ENCODE measurements around the gene ATP11B.
A peak's percentile ranks its signal among the peaks of the same experiment; 100 is the strongest.
"Not testable (repeated sequence)": the region's sequence is repeated elsewhere in the genome, so short reads cannot be mapped to it uniquely, and the experiment has no call there.

The ATP11B gene

GRCh38 chr3:182837855-182838454, 44.7 kb downstream of the ATP11B start:
- no peak for DNase-seq (ENCODE audit: low spot score)

DNA sequence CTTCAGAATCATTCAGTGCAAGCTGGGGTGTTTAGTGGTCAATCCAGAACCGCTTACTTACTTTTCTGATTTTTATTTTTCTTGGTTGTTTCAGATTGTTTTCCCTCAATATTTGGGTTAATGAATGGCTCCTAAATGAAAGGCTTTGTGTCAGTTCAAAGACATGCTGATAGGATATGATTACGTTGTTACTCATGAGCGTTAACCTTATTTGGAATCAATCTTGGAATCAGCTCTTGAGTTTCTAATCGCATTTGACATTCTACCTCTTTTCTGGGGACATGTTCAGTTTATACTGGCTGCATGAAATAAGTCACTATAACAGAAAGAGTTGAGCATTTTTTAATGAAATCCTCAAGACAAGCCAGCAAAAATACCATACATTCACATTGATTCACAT, 50.2 kb downstream of the ATP11B start:
- no peak for DNase-seq (ENCODE audit: low spot score)

GRCh38 chr3:182848906-182849305, 55.6 kb downstream of the ATP11B start:
- no peak for DNase-seq (ENCODE audit: low spot score)

DNA sequence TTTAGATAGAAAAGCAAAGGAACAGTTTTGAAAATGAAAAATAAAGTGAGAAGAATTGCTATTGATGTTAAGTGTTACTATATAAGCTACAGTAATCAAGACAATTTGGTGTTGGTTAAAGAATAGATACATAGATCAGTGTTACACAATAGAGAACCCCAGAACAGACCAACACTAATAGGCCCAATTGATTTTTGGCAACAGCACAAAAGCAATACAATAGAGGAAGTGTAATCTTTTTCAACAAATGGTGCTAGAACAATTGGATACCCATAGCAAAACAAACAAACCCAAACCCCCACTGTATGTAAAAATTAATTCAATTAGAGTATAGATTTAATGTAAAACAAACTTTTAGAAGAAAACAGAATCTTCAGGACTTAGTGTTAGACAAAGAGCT, 61.8 kb downstream of the ATP11B start:
- DNase-seq (ENCODE audit: low spot score) = no peak

DNA sequence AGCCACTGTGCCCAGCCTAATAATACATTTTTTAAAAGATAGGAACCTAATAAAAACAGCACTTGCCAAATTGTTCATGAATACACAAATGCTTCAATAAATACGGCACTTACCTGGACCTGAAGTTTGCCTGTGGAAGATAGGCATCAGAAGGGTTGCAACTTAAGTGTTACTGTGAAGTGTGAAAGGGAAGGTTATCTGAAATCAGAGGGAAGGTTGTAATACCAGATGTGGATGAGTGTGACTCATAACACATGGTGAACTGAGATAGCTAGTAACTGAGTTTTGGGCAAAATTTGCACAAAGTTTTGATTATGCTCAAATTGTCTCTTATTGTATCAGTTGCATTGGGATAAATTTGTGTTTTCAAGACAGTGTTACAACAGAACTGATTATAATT, 68.0 kb downstream of the ATP11B start:
- DNase-seq (ENCODE audit: low spot score) = no peak

- no peak for DNase-seq (ENCODE audit: low spot score)
Observed at GRCh38 chr3:182862159-182862860, 69.0 kb downstream of the ATP11B start.

GRCh38 chr3:182869059-182869458, 75.8 kb downstream of the ATP11B start:
- no peak for DNase-seq (ENCODE audit: low spot score)

DNA sequence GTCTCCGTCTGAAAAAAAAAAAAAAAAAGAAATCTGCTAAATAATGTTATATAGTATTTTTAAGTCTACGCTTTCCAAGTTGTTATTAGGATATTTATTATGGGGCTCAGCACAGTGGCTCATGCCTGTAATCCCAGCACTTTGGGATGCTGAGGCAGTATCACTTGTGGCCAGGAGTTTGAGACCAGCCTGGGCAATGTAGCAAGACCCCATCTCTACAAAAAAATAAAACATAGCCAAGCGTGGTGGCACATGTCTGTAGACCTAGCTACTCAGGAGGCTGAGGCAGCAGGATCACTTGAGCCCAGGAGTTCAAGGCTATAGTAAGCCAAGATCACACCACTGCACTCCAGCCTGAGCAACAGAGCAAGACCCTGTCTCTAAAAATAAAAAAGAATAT, 77.6 kb downstream of the ATP11B start:
- not testable (repeated sequence) for DNase-seq (ENCODE audit: low spot score)

- no peak for DNase-seq (ENCODE audit: low spot score)
Observed at GRCh38 chr3:182879031-182879611, 85.8 kb downstream of the ATP11B start.

GRCh38 chr3:182886497-182886896, 93.2 kb downstream of the ATP11B start:
- DNase-seq (ENCODE audit: low spot score) = no peak

DNA sequence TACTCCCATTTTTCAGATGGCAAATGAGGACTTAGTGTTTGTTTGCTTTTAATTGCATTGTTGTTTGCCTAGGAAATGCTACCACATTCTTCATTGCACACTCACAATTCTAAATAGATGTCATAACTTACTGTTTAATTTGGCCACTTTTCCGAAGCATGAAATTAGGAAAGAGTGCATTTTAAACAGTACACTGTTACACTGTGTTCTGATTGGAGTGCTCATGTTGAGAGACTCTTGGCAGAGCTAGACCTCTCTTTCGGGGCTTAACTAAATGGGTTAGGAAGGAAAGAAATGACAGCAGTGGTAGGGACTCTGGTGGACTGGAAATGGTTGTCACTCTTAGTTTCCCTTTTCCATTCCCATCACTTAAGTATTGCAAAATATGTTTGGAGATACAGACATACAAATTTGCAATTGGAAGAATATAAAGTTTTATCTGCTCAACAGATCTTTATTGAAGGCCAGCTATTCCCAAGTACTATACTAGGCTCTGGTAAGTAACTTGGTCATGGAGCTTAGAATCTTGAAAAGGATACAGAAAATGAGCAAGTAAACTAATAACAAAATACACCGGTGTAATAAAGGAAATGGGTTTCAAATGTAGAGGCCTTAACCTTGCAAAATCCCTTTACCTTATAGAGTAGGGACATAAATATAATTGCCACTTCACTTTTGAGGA, 96.8 kb downstream of the ATP11B start:
- no peak for DNase-seq (ENCODE audit: low spot score)

DNA sequence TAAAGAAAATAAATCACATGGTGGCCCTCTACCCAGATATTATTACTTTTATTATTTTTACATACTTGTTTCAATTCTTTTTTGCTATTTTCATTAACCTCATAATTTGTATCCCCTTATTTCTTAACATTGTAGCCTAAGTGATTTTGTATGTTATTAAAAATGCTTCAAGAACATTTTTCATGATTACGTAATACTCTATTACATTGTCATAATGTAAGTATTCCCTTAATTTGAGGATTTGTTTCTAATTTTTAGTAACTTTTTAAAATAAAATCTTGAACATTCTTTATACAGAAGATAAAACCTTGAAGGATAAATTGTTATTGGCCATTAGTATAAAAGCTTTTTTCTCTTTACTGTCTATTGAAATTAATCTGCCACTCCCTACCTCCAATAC, 98.1 kb downstream of the ATP11B start:
- DNase-seq (ENCODE audit: low spot score) = no peak

DNA sequence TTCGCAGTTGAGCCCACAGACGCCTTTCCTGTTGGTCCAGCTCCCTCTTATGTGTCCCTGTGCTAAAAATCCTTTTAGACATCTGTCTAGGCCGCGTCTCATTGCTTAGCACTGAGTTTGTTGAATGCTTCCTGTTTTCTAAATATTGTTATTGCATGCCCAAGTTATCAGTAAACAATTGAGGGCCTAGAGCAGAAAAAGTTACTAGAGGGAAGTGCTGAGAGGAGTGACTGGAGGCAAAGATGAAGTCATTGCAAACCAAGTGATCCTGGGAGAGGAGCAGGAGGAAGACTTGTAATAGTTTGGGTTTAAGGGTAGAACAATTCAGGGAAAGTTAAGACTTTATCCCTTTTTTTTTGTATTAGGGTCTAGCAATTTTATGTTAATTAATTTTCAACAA, 98.9 kb downstream of the ATP11B start:
- DNase-seq (ENCODE audit: low spot score) = no peak

- DNase-seq (ENCODE audit: low spot score) = no peak
Observed at GRCh38 chr3:182895513-182896112, 102.3 kb downstream of the ATP11B start.

DNA sequence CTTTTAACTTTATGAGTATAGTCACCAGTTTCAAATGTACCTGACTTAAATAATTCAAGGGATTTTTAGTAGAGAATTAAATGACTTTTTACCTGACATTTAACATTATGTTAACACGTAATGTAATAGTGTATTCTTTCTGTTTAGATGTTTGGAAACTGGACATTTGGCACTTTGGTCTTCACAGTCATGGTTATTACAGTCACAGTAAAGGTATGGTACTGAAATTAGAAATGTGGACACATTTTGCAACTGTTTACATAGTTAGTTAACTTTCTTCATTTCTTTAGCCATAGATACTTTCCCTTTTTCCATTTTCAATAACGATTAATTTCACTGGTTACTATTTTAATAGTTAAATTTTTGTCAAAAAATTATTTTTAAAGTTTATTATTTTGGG, 103.2 kb downstream of the ATP11B start:
- DNase-seq (ENCODE audit: low spot score) = no peak

GRCh38 chr3:182902236-182902635, 108.9 kb downstream of the ATP11B start:
- DNase-seq (ENCODE audit: low spot score) = no peak

GRCh38 chr3:182904164-182904563, 110.9 kb downstream of the ATP11B start:
- DNase-seq (ENCODE audit: low spot score) = no peak

GRCh38 chr3:182905623-182906022, 112.3 kb downstream of the ATP11B start:
- DNase-seq (ENCODE audit: low spot score) = no peak

DNA sequence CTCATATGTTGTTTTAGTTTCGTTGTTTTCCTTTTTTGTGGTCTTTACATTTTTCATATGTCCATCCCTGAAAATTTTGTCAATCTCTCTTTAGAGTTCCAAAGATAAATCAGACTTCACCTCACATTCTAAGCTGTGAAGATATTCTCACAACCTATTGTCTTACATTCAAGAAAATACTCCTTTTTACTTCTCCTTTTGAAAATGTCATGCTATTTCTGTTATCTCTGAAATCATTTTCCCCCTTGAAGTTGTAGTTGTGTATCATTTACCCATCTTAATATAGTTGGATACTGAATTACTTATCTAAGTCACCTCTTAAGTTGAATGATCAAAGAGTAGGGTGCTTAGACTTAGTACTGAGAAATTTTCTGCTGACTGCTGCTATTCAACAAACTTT, 112.7 kb downstream of the ATP11B start:
- DNase-seq (ENCODE audit: low spot score) = no peak

DNA sequence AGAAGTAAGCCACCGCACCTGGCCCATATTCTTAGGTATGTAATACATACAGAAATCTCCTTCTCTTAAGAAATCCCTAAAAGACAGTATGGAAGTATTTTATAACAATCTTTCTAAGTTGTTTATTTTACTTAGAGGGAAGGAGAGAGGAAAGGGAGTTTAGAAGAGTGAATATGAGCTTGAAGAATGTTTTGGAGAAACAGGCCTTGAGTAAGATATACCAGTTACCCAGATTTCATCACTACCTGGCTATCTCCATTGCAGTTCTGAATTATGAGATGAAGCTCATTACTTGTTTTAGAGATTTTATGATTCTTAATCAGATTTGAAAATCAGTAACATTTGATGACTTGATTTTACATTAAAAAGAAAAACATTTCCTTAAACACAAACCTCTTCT, 115.2 kb downstream of the ATP11B start:
- no peak for DNase-seq (ENCODE audit: low spot score)

- peak; percentile 12 for DNase-seq (ENCODE audit: low spot score)
Observed at GRCh38 chr3:182909318-182910040, 116.2 kb downstream of the ATP11B start.
